HepG2 (cell line): Measurements from ENCODE around the gene PCNT. TPM values are rescaled to one million over a fixed set of nuclear protein-coding genes. Genes with fewer than 3 reads are reported as not detected.

ENCODE experiments used
- ATF7 ChIP-seq, 2 experiments: fragments of 450-650 bp in 1 of 2; sonication (generic) in 1 of 2; formaldehyde crosslinking in 1 of 2; IDR thresholded peaks; 2 replicates each; pipeline versions ENCODE4 v1.4.0 to v1.6.1; 2016 to 2020; ENCODE audit warnings: antibody characterized with exemption in 1 of 2, mild to moderate bottlenecking in 1 of 2, missing genetic modification reagents in 1 of 2
- CCAR2 ChIP-seq: fragments of 200-400 bp; formaldehyde crosslinking; optimal IDR thresholded peaks from 2 replicates; pipeline ENCODE3; 2018; ENCODE audit warnings: low read depth, mild to moderate bottlenecking, low read length, moderate library complexity
- DPF2 ChIP-seq: sonication (generic); formaldehyde crosslinking; IDR thresholded peaks from 2 replicates; pipeline ENCODE4 v1.4.0; 2020; ENCODE audit warnings: mild to moderate bottlenecking, low read depth, missing genetic modification reagents, borderline replicate concordance
- KMT2A ChIP-seq: sonication (generic); formaldehyde crosslinking; IDR thresholded peaks from 2 replicates; pipeline ENCODE4 v1.4.0; 2020; ENCODE audit warnings: missing genetic modification reagents
- NCOA2 ChIP-seq: sonication (generic); formaldehyde crosslinking; IDR thresholded peaks from 2 replicates; pipeline ENCODE4 v1.8.0; 2022; ENCODE audit warnings: inconsistent platforms
- NCOA5 ChIP-seq: sonication (generic); formaldehyde crosslinking; IDR thresholded peaks from 2 replicates; pipeline ENCODE4 v1.4.0; 2020; ENCODE audit warnings: missing genetic modification reagents
- NRL ChIP-seq: sonication (generic); formaldehyde crosslinking; IDR thresholded peaks from 2 replicates; pipeline ENCODE4 v1.5.0; 2020; ENCODE audit warnings: missing genetic modification reagents, mild to moderate bottlenecking, moderate library complexity, borderline replicate concordance
- RAD51 ChIP-seq: fragments of 450-650 bp; IDR thresholded peaks from 2 replicates; pipeline ENCODE4 v1.6.1; 2016; ENCODE audit warnings: borderline replicate concordance
- SCMH1 ChIP-seq: sonication (generic); formaldehyde crosslinking; IDR thresholded peaks from 2 replicates; pipeline ENCODE4 v1.9.0; 2021; ENCODE audit warnings: missing genetic modification reagents, mild to moderate bottlenecking, borderline replicate concordance
- SUZ12 ChIP-seq: fragments of 150-350 bp; IDR thresholded peaks from 2 replicates; pipeline ENCODE4 v1.6.1; 2014; ENCODE audit warnings: low read depth, low read length
- TARDBP ChIP-seq: sonication (generic); formaldehyde crosslinking; IDR thresholded peaks from 2 replicates; pipeline ENCODE4 v1.8.0; 2022; ENCODE audit warnings: mild to moderate bottlenecking, missing genetic modification reagents
- ZBTB21 ChIP-seq: sonication (generic); formaldehyde crosslinking; IDR thresholded peaks from 2 replicates; pipeline ENCODE4 v1.4.0; 2020; ENCODE audit warnings: missing genetic modification reagents
- ZNF101 ChIP-seq: sonication (generic); formaldehyde crosslinking; IDR thresholded peaks from 2 replicates; pipeline ENCODE4 v1.4.0; 2020; ENCODE audit warnings: mild to moderate bottlenecking, low read depth, missing genetic modification reagents, borderline replicate concordance
- ZNF20 ChIP-seq: sonication (generic); formaldehyde crosslinking; IDR thresholded peaks from 2 replicates; pipeline ENCODE4 v1.4.0; 2020; ENCODE audit warnings: mild to moderate bottlenecking, moderate library complexity, missing genetic modification reagents
- ZNF33A ChIP-seq: sonication (generic); formaldehyde crosslinking; IDR thresholded peaks from 2 replicates; pipeline ENCODE4 v1.5.1; 2020; ENCODE audit warnings: missing genetic modification reagents, mild to moderate bottlenecking, moderate library complexity, borderline replicate concordance
- ZNF432 ChIP-seq: sonication (generic); formaldehyde crosslinking; IDR thresholded peaks from 2 replicates; pipeline ENCODE4 v1.5.0; 2020; ENCODE audit warnings: missing genetic modification reagents, mild to moderate bottlenecking, borderline replicate concordance
- ZNF614 ChIP-seq: IDR thresholded peaks from 2 replicates; pipeline ENCODE4 v1.6.1; 2018; ENCODE audit warnings: missing biosample characterization, missing genetic modification reagents, inconsistent platforms, borderline replicate concordance
- ZNF780A ChIP-seq: sonication (generic); formaldehyde crosslinking; IDR thresholded peaks from 2 replicates; pipeline ENCODE4 v1.8.0; 2022; ENCODE audit warnings: mild to moderate bottlenecking, missing genetic modification reagents, moderate library complexity
- ZNF891 ChIP-seq: sonication (generic); formaldehyde crosslinking; IDR thresholded peaks from 2 replicates; pipeline ENCODE4 v1.5.0; 2020; ENCODE audit warnings: mild to moderate bottlenecking, missing genetic modification reagents
- polyA plus RNA-seq, 8 experiments: library from polyadenylated mRNA; depleted of rRNA in 3 of 8; stranded (reverse) in 7 of 8; unstranded in 1 of 8; fragments of >200 nt; fragmentation: Illumina TruSeq in 4 of 8; extraction: Trizol in 4 of 8; gene quantifications; 2 replicates each; pipeline versions ENCODE4 v1.2.1 to v1.2.3, GENCODE V29; 2011 to 2016; ENCODE audit warnings: low read depth in 4 of 8, missing spikeins in 1 of 8, mixed read lengths in 1 of 8; ENCODE audit not compliant: insufficient read depth in 1 of 8
- total RNA-seq, 5 experiments: library from RNA; depleted of rRNA; stranded (reverse); fragments of >200 nt; fragmentation: Illumina TruSeq; extraction: Trizol; gene quantifications; 2 replicates each; pipeline ENCODE4 v1.2.3, GENCODE V29; 2016; ENCODE audit warnings: low read depth in 1 of 5
- TF ChIP-seq, protein P1 (sequence below): sonication (generic); formaldehyde crosslinking; IDR thresholded peaks from 2 replicates; pipeline ENCODE4 v1.4.0; 2020; ENCODE audit warnings: missing genetic modification reagents
- TF ChIP-seq, protein P2 (sequence below): IDR thresholded peaks from 2 replicates; pipeline ENCODE4 v1.6.1; 2016; ENCODE audit warnings: low read depth
- TF ChIP-seq, protein P3 (sequence below): sonication (generic); formaldehyde crosslinking; IDR thresholded peaks from 2 replicates; pipeline ENCODE4 v1.5.1; 2020; ENCODE audit warnings: mild to moderate bottlenecking, missing genetic modification reagents
- TF ChIP-seq, protein P4 (sequence below): sonication (generic); formaldehyde crosslinking; IDR thresholded peaks from 2 replicates; pipeline ENCODE4 v1.5.0; 2020; ENCODE audit warnings: mild to moderate bottlenecking, missing genetic modification reagents, borderline replicate concordance

The PCNT gene
- total and polyA plus RNA-seq, 2 of the 13 experiments (the other 11 are each of a cell fraction or from before 2014, with no cell fraction given), result 5.6 to 12.4 TPM

DNA sequence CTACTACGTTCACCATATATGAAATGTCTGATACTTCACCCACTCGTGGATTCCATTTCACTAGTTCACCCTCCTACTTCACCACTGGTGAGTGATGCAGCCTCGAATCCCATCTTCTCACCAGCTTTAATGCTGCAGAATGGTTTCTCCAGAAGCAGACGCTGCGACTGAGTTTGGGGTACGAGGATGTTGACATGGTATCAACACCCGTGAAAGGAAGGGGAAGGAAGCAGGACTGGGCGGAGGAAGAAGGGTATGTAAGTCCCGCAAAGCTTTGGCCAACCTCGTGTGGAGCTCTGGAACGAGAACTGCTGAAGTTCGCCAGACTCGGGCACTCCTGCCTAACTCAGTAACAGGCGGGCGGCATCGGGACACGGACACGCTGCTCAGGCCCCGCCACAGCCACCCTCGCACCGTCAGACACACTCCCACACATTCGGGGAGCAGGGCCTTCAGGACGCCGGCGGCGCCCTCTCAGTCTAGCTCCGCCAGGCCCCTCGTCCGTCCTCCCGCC, 133.9 kb downstream of the PCNT start (continued):
- TF ChIP-seq KMT2A (CRISPR knock-in tag) (no peak), ZNF20 (CRISPR knock-in tag) (no peak), RAD51 (no peak), NCOA2 (CRISPR knock-in tag) (no peak), NCOA5 (CRISPR knock-in tag) (0 out of 2 replicates have a peak, but pooled peaks have one; percentile 36), SUZ12 (no peak), CCAR2 (no peak), SCMH1 (CRISPR knock-in tag) (no peak), ZNF891 (CRISPR knock-in tag) (peak; percentile 56), ZNF33A (no peak), ZNF780A (CRISPR knock-in tag) (no peak), ZBTB21 (CRISPR knock-in tag) (no peak), TARDBP (CRISPR knock-in tag) (peak; percentile 28; the same call in 1 of the 2 replicates), DPF2 (CRISPR knock-in tag) (no peak), ZNF101 (CRISPR knock-in tag) (no peak), NRL (CRISPR knock-in tag) (peak; percentile 91; the same call in 1 of the 2 replicates), ZNF432 (CRISPR knock-in tag) (no peak), ZNF614 (CRISPR knock-in tag) (no peak), ATF7 (IDR thresholded peaks at IDR 0.05) (no peak), ATF7 (CRISPR knock-in tag; IDR thresholded peaks at IDR 0.05) (no peak)
- TF ChIP-seq, protein P1, sequence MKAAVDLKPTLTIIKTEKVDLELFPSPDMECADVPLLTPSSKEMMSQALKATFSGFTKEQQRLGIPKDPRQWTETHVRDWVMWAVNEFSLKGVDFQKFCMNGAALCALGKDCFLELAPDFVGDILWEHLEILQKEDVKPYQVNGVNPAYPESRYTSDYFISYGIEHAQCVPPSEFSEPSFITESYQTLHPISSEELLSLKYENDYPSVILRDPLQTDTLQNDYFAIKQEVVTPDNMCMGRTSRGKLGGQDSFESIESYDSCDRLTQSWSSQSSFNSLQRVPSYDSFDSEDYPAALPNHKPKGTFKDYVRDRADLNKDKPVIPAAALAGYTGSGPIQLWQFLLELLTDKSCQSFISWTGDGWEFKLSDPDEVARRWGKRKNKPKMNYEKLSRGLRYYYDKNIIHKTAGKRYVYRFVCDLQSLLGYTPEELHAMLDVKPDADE, result no peak
- TF ChIP-seq, protein P2, sequence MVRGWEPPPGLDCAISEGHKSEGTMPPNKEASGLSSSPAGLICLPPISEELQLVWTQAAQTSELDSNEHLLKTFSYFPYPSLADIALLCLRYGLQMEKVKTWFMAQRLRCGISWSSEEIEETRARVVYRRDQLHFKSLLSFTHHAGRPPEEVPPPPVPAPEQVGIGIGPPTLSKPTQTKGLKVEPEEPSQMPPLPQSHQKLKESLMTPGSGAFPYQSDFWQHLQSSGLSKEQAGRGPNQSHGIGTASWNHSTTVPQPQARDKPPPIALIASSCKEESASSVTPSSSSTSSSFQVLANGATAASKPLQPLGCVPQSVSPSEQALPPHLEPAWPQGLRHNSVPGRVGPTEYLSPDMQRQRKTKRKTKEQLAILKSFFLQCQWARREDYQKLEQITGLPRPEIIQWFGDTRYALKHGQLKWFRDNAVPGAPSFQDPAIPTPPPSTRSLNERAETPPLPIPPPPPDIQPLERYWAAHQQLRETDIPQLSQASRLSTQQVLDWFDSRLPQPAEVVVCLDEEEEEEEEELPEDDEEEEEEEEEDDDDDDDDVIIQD (CRISPR knock-in tag), result no peak
- TF ChIP-seq, protein P3, sequence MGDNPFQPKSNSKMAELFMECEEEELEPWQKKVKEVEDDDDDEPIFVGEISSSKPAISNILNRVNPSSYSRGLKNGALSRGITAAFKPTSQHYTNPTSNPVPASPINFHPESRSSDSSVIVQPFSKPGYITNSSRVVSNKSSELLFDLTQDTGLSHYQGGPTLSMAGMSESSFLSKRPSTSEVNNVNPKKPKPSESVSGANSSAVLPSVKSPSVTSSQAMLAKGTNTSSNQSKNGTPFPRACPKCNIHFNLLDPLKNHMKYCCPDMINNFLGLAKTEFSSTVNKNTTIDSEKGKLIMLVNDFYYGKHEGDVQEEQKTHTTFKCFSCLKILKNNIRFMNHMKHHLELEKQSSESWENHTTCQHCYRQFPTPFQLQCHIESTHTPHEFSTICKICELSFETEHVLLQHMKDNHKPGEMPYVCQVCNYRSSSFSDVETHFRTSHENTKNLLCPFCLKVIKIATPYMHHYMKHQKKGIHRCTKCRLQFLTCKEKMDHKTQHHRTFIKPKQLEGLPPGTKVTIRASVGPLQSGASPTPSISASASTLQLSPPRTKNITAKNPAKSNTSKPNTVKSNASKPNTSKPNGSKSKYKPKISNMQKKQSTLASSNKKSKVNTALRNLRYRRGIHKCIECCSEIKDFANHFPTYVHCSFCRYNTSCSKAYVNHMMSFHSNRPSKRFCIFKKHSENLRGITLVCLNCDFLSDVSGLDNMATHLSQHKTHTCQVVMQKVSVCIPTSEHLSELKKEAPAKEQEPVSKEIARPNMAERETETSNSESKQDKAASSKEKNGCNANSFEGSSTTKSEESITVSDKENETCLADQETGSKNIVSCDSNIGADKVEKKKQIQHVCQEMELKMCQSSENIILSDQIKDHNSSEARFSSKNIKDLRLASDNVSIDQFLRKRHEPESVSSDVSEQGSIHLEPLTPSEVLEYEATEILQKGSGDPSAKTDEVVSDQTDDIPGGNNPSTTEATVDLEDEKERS (CRISPR knock-in tag), result no peak
- TF ChIP-seq, protein P4, sequence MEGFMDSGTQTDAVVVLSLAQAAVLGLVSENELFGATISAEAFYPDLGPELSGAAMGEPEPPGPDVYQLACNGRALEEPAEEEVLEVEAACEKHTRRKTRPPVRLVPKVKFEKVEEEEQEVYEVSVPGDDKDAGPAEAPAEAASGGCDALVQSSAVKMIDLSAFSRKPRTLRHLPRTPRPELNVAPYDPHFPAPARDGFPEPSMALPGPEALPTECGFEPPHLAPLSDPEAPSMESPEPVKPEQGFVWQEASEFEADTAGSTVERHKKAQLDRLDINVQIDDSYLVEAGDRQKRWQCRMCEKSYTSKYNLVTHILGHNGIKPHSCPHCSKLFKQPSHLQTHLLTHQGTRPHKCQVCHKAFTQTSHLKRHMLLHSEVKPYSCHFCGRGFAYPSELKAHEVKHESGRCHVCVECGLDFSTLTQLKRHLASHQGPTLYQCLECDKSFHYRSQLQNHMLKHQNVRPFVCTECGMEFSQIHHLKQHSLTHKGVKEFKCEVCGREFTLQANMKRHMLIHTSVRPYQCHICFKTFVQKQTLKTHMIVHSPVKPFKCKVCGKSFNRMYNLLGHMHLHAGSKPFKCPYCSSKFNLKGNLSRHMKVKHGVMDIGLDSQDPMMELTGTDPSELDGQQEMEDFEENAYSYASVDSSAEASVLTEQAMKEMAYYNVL (CRISPR knock-in tag), result no peak
